HTERT RPE-1 (cell line): ENCODE data around the gene ATP8A2.
"Not testable (repeated sequence)": the region's sequence is repeated elsewhere in the genome, so short reads cannot be mapped to it uniquely, and the experiment has no call there.

ENCODE experiments used
- in situ Hi-C: fragments of 300-500 bp; cut with MboI; formaldehyde crosslinking; loops from 4 replicates; pipeline ENCODE4 v1.14.3; 2020; ENCODE audit warnings: low sequenced_read_pairs

The ATP8A2 gene

DNA sequence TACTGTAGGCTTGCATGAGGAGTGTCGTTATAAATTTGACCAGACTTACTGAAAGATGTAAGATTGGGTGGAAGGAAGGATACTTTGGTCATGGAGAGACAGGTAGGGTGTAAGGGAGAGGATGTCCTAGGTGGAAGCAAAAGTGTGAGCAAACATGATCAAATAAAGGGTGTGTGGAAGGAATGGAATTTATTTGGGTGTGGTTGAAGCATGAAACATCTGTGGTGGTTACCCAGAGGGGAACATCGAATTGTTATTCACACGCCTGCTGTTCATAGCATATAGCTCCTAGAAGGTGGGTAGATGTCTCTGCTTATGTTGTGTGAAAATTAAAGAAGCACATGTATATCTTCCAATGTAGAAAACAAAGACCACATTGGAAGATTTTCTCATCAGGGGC is 157.7 kb downstream of the ATP8A2 start:
- in situ Hi-C loops: no loop called here

DNA sequence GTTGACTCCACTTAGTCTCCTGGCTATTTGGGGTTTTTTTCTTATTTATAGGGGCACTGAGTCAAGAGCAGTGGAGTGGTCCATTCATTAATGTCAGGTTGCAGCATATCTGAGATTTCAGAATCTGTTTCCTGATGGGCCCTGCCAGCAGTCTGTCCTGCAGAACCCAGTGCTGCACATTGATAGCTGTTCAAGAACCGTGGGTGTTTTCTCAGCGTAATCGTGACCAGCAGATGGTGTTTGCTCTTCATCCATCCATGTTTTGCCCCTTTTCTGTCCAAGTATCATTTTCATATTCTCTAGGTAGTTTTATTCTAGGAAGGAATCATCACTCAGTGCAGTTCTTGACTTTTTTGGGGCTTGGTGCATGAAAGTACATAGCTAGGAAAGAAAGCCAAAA is 166.5 kb downstream of the ATP8A2 start:
- in situ Hi-C loops: no loop called here

DNA sequence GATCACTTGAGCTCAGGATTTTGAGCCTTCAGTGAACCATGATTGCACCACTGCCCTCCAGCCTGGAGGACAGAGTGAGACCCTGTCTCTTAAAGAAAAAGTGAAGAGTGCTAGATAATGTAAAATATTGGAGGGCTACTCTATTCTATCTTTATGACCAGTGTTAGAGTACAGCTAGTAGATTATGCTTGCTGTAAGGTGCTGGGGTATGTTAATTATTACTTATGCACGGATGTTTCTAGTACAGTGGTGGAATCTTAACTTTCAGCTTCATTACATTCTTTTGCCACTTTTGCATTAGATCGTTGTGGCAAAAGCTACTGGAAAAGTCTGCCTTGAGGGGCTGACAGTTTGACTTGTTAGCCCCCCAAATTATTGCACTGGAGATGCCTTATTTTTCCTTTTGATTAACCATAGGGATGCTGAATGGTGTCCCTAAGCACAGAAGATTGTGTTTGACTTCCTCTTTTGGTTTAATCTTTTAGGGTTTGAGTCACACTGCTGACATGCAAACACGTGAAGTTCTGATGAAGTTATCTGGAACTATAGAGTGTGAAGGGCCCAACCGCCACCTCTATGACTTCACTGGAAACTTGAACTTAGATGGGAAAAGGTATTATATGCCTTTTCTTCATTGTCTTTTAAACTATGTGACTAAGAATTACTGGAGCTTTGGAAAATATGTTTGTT is 169.8 kb downstream of the ATP8A2 start:
- in situ Hi-C loops: no loop called here

DNA sequence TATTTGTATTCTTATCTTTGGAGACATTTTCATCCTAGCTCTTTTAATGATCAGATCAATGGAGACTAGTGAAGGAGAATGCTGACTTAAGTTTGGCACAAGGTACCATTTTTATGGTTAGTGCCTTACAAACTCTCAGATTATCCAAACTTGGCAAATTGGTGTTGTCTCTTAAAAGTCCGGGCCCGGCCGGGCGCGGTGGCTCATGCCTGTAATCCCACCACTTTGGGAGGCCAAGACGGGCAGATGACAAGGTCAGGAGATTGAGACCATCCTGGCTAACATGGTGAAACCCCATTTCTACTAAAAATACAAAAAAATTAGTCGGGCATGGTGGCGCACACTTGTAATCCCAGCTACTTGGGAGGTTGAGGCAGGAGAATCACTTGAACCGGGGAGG is 177.2 kb downstream of the ATP8A2 start:
- in situ Hi-C loops: not testable (repeated sequence)

DNA sequence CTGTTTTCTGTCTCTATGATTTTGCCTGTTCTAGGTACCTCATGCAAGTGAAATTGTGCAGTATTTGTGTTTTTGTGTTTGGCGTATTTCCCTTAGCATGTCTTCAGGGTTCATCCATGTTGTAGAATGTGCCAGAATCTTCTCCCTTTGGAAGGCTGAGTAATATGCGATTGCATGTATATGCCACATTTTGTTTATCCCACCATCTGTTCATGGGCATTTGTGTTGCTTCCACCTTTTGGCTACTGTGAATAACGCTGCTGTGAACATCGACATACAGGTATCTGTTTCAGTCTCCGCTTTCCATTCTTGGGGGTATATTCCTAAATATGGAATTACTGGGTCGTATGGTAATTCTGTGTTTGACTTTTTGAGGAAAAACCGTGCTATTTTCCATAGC is 190.0 kb downstream of the ATP8A2 start:
- in situ Hi-C loops: no loop called here

DNA sequence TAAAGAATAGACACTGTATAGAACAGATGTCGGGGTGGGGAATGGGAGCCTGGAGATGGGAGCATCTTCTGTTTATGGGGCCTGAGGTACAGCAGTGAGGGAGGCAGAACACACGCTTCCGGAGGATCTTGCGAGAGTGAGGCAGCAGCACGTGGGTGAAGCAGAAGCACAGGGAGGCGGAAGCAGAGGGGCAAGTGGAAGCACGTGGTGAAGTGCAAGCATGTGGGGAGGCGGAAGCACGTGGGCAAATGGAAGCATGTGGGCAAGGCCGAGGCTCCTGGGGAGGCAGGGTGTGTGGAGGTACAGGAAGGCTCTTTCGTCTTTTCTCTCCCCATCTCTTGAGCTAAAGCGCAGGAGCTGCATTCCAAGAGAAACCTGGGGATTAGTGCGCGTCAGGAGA is 198.4 kb downstream of the ATP8A2 start:
- in situ Hi-C loops: no loop called here

DNA sequence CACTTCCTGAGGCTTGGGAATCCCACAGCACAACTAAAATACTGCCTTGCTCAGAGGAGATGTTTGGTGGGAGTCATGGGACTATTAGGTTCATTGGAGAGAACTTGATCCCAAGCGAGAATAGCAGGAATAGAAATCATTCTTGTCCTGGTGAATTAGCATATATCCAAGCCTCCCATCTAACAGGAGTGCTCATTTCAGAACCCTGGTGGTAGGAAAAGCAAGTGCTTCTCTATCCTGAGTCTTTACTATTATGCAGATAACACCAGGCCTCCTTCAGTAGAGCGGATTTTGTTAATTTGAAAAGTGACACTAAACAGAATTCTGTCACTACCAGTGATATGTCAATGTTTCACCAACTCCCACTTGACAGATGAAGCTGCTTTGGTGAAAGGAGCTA is 199.5 kb downstream of the ATP8A2 start:
- in situ Hi-C loops: no loop called here

DNA sequence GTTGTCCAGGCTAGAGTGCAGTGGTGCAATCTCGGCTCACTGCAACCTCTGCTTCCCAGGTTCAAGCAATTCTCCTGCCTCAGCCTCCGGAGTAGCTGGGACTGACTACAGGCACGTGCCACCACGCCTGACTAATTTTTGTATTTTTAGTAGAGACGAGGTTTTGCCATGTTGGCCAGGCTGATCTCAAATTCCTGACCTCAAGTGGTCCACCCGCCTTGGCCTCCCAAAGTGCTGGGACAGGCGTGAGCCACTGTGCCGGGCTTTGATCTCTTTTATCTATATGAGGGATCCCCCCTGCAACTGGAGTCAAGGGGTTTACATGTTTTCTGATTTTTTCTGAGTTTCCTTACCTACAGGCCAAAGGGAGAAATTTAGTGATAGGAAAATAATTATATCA is 200.4 kb downstream of the ATP8A2 start:
- in situ Hi-C loops: not testable (repeated sequence)

DNA sequence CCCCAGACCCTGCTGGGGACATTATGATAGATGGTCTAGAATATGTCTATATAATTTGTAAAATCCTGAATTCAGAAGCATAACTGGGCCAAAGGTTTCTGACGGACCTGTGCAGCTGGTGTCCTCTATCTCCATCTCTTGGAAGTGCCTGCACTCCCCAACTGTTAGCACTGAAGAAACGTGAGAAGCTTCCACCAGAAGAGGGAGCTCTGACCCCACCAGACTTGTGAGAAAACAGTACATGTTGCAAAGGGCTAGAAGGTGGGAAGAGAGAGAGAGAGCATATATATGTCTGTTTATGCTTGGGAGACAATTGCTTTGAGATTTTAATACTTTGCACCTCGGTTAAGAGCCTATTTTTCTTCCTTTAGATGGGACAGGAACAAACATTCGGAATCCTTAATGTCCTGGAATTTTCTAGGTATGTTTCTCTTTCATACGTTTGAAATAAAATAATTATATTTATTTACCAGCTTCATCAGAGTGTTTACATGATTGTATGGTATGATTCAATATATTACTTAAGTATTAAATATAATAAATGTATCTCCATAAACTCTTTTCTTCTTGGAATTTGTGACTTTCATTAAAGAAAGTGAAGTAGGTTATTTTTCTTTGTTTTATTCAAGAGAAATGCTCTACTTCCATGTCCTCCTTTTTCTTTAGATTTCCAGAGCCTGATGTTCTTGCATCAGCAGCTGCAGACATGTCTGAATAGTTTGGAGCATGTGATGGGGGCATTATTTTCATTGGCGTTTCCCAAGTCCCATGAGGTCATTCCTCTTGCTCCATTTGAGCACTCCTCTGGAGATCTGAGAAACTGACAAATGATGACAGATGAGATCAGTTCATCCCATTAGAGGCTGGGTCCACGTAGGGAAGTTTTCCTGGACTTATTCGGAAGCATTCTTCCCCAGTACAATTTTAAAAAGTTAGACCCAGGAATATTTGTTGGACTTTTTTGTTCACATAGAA is 202.9 kb downstream of the ATP8A2 start:
- in situ Hi-C loops: no loop called here

DNA sequence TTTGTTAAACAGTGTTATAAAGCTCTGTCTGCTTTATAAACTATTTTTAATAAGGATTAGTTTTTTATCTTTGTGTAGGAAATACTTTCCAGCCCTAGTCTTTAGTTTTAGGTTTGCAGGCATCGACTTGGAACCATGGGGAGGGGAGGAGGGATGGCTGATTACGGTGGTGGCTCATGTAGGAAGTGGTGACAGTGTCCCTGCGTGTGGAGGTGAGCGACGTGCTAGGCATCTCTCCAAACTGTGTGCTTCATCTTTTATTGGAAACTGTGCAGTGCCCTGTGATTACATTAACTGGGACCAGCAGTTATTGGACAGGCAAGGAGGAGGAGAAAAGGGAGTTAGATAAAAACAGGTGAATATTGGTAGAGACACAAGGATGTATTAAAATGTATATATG is 203.8 kb downstream of the ATP8A2 start:
- in situ Hi-C loops: no loop called here

DNA sequence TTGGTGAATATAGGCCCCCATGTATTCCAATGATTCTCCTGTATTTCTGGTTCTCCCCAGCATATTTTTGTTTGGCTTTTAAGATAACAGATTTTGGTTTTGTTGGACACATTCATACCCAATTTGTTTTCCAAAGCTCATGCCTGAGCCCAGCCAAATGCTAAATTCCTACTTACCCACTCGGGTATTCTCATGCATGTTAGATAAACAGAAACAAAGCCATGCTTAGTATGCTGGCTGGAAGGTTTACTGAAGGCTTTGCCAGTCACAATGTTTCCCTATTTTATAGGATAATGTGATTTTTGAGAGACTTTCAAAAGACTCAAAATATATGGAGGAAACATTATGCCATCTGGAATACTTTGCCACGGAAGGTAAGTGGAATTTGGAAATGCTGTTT is 206.8 kb downstream of the ATP8A2 start:
- in situ Hi-C loops: no loop called here

DNA sequence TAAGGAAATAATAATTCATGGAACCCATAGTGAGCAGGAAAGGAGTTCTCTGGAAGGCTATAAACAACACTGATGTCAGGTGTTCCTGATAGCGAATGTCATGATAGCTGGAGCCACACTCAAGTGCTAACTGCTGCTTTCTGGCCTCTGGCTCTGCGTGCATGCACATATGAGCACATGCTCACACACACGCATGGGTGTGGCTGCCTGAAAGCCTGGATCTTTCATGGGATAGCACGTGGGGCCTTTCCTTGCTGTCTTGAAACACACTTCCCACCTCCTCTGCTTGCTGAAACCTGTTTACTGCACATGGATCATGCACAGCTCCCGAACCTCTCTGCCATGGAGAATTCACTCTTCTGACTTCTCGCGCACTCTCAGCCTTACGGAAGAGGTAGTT is 207.4 kb downstream of the ATP8A2 start:
- in situ Hi-C loops: no loop called here

DNA sequence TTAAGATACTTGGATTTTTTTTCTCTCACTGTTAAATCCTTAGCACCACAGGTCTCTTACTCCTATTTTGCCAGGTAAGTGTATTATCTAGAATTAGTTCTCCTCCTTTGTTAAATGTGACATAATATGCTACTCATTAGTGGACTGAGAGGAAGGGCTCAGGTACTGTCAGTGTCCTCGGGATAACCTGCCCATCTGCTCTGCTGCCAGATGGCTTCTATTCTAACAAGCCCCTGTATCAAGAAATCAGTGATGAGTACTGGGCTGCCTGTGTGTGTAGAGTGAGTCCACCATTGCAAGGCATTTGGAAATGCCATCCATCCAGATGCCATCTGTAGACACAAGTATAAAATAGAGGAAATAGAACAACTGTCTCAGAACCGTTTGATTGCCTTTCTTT is 209.6 kb downstream of the ATP8A2 start:
- in situ Hi-C loops: no loop called here

DNA sequence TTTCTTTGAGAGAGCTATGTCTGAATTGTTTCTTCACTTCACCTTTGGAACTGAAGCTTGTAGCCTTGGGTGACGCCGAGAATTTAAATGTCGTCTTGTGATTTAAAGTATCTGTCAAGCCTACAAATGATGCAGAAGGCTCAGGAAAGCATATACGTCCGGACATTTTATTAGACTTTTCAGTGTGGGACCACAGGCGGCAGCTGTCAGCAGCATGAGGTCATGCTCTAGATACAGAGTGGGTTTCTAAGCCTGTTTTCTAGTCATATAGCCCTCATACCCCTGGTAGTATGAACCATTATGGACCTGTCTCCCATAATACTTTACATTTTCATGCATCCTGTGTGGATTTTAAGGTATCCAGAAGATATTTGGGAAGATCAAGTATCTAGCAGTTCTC is 212.3 kb downstream of the ATP8A2 start:
- in situ Hi-C loops: no loop called here

DNA sequence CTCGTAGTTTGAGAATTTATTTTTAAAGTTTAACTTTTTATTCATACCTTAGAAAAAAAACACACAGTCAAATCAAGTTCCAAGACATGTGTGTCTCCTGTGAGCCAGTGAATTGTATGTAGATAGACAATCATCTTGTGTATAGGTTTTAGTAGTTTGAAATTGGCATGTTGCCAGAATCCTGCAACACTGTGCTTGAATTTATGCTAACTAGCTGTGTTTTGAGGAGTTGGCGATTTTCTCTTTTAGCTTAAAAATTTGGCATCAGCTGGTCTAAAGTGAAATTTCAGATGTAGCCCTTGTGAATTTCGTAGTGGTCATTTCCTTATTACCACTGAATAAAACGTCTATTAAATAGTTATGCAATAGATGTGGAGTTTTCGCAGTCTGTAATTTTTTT is 213.2 kb downstream of the ATP8A2 start:
- in situ Hi-C loops: no loop called here

DNA sequence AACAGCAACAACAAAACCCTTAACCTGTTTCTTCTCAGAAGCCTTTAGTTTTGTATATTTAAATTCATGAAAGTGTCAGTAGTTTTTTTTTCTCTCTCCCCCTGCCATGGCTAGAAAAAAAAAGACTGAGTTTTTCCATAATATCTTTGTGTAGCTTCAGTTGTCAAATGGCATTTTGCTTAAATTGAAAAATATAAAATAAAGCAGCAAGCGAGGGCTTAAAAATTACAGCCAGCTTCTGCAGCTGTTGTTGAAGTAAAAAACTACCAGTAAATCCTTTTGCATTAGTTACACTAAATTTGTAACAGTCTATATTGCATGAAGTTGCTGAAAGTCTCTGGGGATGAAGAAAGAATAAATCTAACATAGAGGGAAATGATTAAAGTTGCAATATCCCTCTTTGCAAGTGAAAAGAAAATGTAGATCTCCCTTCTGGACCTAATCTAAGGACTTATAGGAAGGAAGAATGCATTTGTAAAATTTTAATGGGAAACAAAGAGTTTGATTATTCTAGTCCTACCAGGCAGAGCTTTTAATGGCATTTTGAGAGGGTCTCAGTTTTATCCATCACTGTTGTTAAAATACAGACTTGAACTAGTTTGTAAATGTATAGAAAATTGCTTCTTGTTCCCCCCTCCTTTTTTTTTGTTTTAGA is 215.7 kb downstream of the ATP8A2 start:
- in situ Hi-C loops: no loop called here

DNA sequence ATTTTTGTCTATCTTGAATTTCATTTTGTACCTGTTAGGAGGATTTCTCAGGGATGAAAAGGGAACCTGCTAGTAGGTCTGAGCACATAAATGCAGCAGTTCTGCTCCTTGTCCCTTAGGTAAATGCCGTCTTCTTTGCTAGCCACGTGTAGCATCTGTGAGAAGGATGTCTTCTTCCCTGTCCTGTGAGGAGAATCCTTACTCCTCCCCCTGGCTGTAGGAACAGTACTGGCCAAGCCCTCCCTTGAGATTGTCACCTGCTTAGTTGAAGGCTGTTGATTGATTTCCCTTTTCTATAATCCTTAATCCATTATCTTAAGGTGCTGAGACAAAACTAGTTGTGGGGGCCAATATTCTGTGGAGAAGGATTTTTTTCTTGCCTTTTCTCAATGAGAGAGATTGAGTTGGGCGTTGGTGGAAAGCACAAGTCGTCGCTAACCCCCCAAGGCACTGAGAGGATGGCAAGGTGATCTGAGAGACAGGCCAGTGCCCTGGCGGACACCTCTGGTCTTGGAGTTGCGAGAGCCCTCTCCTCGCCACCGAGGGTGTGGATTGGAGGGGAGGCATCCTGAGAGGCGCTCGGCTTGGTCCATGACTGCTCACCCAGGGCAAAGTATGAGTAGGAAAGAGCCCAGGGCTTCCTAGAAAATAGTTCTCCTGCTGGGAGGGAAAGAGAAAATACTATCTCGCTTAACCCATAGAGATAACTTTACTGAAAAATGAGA is 216.7 kb downstream of the ATP8A2 start:
- in situ Hi-C loops: no loop called here

DNA sequence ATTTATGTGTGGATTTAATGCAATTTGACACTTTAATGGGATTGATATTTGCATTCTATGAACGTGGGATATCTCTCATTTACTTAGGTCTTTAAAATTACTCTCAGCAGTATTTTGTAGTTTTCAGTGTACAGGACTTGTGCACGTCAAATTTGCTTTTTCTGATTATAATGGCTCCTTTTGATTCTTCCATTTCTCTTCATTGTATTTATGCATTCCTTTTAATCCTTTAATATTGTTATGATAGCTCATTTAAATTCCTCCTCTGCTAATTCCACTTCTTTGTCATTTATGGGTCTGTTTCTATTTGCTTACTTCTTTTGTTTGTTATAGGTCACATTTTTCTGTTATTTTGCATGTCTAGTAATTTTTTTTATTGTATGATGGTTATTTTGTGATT is 226.6 kb downstream of the ATP8A2 start:
- in situ Hi-C loops: no loop called here

DNA sequence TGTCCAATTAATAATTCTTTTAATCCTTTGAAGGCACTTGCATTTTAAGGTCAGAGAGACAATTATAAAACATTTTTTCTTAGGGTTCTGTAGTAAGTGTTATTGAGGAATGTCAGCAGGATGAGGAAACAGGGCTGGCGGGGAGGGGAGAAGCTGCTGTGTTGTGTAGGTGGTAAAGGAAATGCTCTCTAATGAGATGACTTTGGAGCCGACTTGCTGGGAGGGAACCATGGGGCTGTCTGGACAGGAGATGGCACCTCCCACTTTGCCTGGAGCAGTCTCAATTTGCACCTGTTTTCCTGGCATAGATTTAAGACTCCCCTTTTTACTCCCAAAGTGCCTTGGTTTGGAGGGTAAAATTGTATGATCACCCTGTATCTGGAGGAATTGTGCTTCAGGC is 230.4 kb downstream of the ATP8A2 start:
- in situ Hi-C loops: no loop called here

DNA sequence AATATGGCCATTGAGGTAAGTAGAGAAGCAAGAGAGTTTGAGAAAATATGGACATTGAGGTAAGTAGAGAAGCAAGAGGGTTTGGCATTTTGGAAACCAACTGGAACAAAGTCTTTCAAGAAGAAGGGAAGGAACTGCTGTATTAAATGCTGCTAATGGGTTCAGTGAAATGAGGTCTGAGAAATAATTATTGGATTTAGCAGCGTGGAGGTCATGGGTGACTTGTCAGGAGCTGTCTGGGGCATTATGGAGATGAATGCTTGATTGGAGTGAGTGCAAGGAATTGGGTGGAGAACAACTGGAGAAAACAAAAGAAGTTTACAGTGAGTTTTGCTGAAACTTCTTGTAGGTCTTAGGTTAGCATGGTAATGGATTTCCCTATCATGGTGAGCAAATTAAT is 232.3 kb downstream of the ATP8A2 start:
- in situ Hi-C loops: no loop called here

DNA sequence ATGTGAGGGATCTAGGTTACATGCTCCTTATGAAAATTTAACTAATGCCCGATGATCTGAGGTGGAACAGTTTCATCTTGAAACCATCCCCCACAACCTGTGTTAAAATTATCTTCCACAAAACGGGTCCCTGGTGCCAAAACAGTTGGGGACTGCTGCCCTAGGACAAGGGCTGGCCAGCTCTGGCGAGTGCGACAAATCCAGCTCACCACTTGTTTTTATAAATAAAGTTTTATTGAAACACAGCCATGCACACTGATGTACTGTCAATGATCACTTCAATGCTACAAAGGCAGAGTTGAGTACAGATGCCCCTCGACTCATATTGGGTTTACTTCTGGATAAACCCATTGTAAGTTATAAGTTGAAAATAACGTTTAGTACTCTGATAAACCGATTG is 235.3 kb downstream of the ATP8A2 start:
- in situ Hi-C loops: no loop called here
